Endothelial cell of umbilical vein (primary cell): Measurements from ENCODE around the gene DLGAP5. TPM values are rescaled to one million over a fixed set of nuclear protein-coding genes. Genes with fewer than 3 reads are reported as not detected.

ENCODE experiments used
- BruUV-seq: library from RNA; stranded (reverse); fragments of 400-500 nt; replicated peaks from 2 replicates; lab custom pipeline; 2021; lab: Mats Ljungman, UMichigan
- CTCF ChIA-PET: fragments of 300-600, 350-600 bp; sonication (Branson Sonifier 250); formaldehyde crosslinking; loops from one replicate; lab custom pipeline; 2021; ENCODE audit warnings: antibody characterized with exemption, inconsistent platforms; lab: Charles Lee
- POLR2A ChIA-PET: fragments of 300-600, 350-600 bp; sonication (Branson Sonifier 250); formaldehyde crosslinking; loops from one replicate; lab custom pipeline; 2021; ENCODE audit warnings: antibody characterized with exemption, inconsistent platforms; lab: Charles Lee
- DNase-seq: peaks from one replicate; pipeline ENCODE4 v3.0.0-alpha.2; 2011; ENCODE audit warnings: low read depth, low spot score
- FAIRE-seq: peaks from 2 replicates; lab custom pipeline; 2011; peaks lifted over from hg19 to GRCh38; lab: Jason Lieb, UNC
- H2AFZ ChIP-seq: 2 replicates; pipeline ENCODE4 v1.6.0; 2012; ENCODE audit warnings: low read depth, low read length, control low read depth, inconsistent platforms
- H3K27ac ChIP-seq: 2 replicates; pipeline ENCODE4 v1.5.1; 2011; ENCODE audit warnings: low read depth, mild to moderate bottlenecking, control low read depth, low read length, moderate library complexity; ENCODE audit not compliant: insufficient read depth
- H3K27me3 ChIP-seq, 2 experiments: 2 replicates each; pipeline versions ENCODE4 v1.6.0 to v1.6.1; 2011; ENCODE audit warnings: low read length in 2 of 2, mixed read lengths in 1 of 2; ENCODE audit not compliant: control insufficient read depth in 2 of 2, insufficient read depth in 2 of 2
- H3K36me3 ChIP-seq, 2 experiments: 2 replicates in 1 of 2; 3 replicates in 1 of 2; pipeline ENCODE4 v1.5.1; 2011; ENCODE audit warnings: low read length in 2 of 2, mild to moderate bottlenecking in 1 of 2, moderate library complexity in 1 of 2; ENCODE audit not compliant: control insufficient read depth in 2 of 2, insufficient read depth in 2 of 2; ENCODE audit errors: extremely low read depth in 1 of 2
- H3K4me1 ChIP-seq: 3 replicates; pipeline ENCODE4 v1.5.1; 2011; ENCODE audit warnings: mild to moderate bottlenecking, low read length; ENCODE audit not compliant: control insufficient read depth, insufficient read depth; ENCODE audit errors: extremely low read depth
- H3K4me2 ChIP-seq: 2 replicates; pipeline ENCODE4 v1.6.1; 2011; ENCODE audit warnings: low read length, control low read depth, mixed read lengths; ENCODE audit not compliant: insufficient read depth
- H3K4me3 ChIP-seq, 3 experiments: fragments of 200-600 bp in 1 of 3; sonication (generic), shearing (Covaris generic) in 1 of 3; replicated peaks in 1 of 3; 2 replicates each; pipeline ENCODE4 v1.5.1; 2011 to 2016; ENCODE audit warnings: control low read depth in 3 of 3, low read length in 3 of 3, mild to moderate bottlenecking in 2 of 3, inconsistent platforms in 1 of 3, low read depth in 1 of 3, moderate library complexity in 1 of 3; ENCODE audit not compliant: insufficient read depth in 1 of 3
- H3K79me2 ChIP-seq: 2 replicates; pipeline ENCODE4 v1.6.0; 2012; ENCODE audit warnings: low read length, inconsistent platforms; ENCODE audit not compliant: control insufficient read depth, insufficient read depth
- H3K9ac ChIP-seq: replicated peaks from 2 replicates; pipeline ENCODE3; 2011; ENCODE audit warnings: low read length, control low read depth; ENCODE audit not compliant: insufficient read depth; ENCODE audit errors: extremely low read depth
- H3K9me1 ChIP-seq: replicated peaks from 3 replicates; pipeline ENCODE4 v1.6.0; 2011; ENCODE audit warnings: mild to moderate bottlenecking, low read length; ENCODE audit not compliant: control insufficient read depth, insufficient read depth; ENCODE audit errors: extremely low read depth
- H3K9me3 ChIP-seq: replicated peaks from 2 replicates; pipeline ENCODE4 v1.5.1; 2012; ENCODE audit warnings: low read length, inconsistent platforms; ENCODE audit not compliant: control insufficient read depth, insufficient read depth
- H4K20me1 ChIP-seq: replicated peaks from 2 replicates; pipeline ENCODE3; 2011; ENCODE audit warnings: mild to moderate bottlenecking, low read length; ENCODE audit not compliant: control insufficient read depth, insufficient read depth; ENCODE audit errors: extremely low read depth
- FOS ChIP-seq: IDR thresholded peaks from 2 replicates; pipeline ENCODE4 v1.6.1; 2011; ENCODE audit warnings: mild to moderate bottlenecking, low read length, moderate library complexity, borderline replicate concordance; ENCODE audit not compliant: insufficient read depth
- GATA2 ChIP-seq: IDR thresholded peaks from 2 replicates; pipeline ENCODE4 v1.7.0; 2011; ENCODE audit warnings: low read depth, mild to moderate bottlenecking, moderate library complexity, mixed read lengths, low read length; ENCODE audit not compliant: insufficient read length, insufficient read depth
- POLR2A ChIP-seq: IDR thresholded peaks from 2 replicates; pipeline ENCODE4 v1.6.1; 2012; ENCODE audit warnings: low read depth, mild to moderate bottlenecking, control low read depth, low read length
- dilution Hi-C: fragments of 300-500 bp; cut with MboI; formaldehyde crosslinking; loops from one replicate; pipeline ENCODE4 v1.15.0; 2019; ENCODE audit warnings: low sequenced_read_pairs; ENCODE audit not compliant: extremely low pct_ligation_motif_present
- intact Hi-C: fragments of 100-400 bp; cut with micrococcal nuclease; formaldehyde crosslinking; loops from one replicate; pipeline ENCODE4 v1.10.0; 2022
- polyA plus RNA-seq, 4 experiments: library from polyadenylated mRNA; depleted of rRNA in 3 of 4; stranded (reverse) in 3 of 4; unstranded in 1 of 4; fragments of >200 nt; gene quantifications; 2 replicates each; pipeline versions ENCODE4 v1.2.1 to v1.2.3, GENCODE V29; 2011 to 2012; ENCODE audit warnings: missing spikeins in 1 of 4
- total RNA-seq: library from RNA; stranded (reverse); gene quantifications from 2 replicates; pipeline ENCODE4 v1.2.3, GENCODE V29; 2021
- TF ChIP-seq, protein P1 (sequence below), 2 donors: IDR thresholded peaks; 1 replicate in 1 of 2; 2 replicates in 1 of 2; pipeline ENCODE4 v1.5.1; 2011; ENCODE audit warnings: low read length in 2 of 2, mild to moderate bottlenecking in 2 of 2, moderate library complexity in 2 of 2, control low read depth in 1 of 2, inconsistent platforms in 1 of 2, low read depth in 1 of 2; ENCODE audit not compliant: insufficient read depth in 1 of 2; ENCODE audit errors: extremely low read depth in 1 of 2

Gene DLGAP5
- total and polyA plus RNA-seq, 2 donors (not counting 3 experiments of a cell fraction or from before 2014, with no cell fraction given) = 8.3 to 83.2 TPM

DNA sequence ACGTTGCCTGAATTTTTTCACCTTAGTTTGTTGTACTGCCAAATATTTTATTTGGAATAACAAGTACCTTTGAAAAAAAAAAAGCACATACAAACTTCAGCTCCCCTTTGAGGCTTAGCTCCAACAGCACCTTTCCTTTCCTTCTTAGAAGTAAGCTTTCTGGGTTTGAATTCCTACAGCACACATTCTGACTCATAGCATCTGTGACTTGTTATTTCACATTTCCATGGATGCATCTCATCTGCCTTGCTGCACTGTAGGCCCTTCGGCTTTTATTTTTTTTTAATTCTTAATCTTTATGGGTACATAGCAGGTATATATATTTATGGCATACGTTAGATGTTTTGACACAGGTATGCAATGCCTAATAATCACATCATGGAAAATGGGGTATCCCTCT, 55.1 kb downstream of the DLGAP5 start:
- CTCF ChIA-PET = interaction anchor here (0.8 to 3.6 kb wide), 2 partner anchors 24 to 46 kb away, joined by 5 to 24 read pairs; no protein-coding TSS in a partner anchor
- Histone ChIP-seq H3K9me3 (no peaks in the 10 kb centered on the region), H3K79me2 (peaks cover 2% of the 10 kb centered on the region), H3K9me1 (no peaks in the 10 kb centered on the region), H3K9ac (no peak overlapping the region), H3K36me3 (peaks cover 4 to 9% of the 10 kb centered on the region in 2 experiments), H3K4me3 (no peak overlapping the region), H3K27ac (no peak overlapping the region), H3K4me1 (peaks cover 13% of the 10 kb centered on the region), H4K20me1 (no peaks in the 10 kb centered on the region), H3K27me3 (no peaks in the 10 kb centered on the region), H2AFZ (no peak overlapping the region), H3K4me2 (no peak overlapping the region)
- dilution Hi-C loops = no loop called here
- TF ChIP-seq, protein P1, sequence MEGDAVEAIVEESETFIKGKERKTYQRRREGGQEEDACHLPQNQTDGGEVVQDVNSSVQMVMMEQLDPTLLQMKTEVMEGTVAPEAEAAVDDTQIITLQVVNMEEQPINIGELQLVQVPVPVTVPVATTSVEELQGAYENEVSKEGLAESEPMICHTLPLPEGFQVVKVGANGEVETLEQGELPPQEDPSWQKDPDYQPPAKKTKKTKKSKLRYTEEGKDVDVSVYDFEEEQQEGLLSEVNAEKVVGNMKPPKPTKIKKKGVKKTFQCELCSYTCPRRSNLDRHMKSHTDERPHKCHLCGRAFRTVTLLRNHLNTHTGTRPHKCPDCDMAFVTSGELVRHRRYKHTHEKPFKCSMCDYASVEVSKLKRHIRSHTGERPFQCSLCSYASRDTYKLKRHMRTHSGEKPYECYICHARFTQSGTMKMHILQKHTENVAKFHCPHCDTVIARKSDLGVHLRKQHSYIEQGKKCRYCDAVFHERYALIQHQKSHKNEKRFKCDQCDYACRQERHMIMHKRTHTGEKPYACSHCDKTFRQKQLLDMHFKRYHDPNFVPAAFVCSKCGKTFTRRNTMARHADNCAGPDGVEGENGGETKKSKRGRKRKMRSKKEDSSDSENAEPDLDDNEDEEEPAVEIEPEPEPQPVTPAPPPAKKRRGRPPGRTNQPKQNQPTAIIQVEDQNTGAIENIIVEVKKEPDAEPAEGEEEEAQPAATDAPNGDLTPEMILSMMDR (IDR thresholded peaks at IDR 0.05; ENCODE audit: extremely low read depth in 1 of 2, insufficient read depth in 1 of 2, low read depth in 1 of 2, low read length in 2 of 2) = no peak
- TF ChIP-seq FOS = peak; percentile 10
- BruUV-seq = no TSS peak
- DNase-seq (no peak), FAIRE-seq (no peak)
- POLR2A ChIA-PET = no interaction called here
- intact Hi-C loops = no loop called here

DNA sequence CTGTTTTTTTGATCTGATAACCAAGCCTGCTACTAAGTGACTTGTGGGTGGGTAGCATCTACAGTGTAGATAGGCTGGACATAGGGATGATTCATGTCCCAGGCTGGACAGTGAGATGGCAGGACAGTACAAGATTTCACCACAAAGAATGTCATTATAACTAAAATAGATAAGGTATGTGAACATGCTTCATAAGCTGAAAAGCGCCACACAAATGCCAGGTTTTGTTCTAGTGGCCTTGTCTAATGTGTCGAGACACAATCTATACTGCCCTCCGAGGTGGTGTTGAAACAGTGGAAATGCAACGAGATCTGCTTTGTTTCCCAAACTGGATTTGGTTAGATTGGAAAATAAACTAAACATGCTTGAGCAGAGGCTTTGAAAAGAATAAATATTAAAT, 58.0 kb downstream of the DLGAP5 start:
- Histone ChIP-seq H3K36me3 (no peaks in the 10 kb centered on the region), H4K20me1 (no peaks in the 10 kb centered on the region), H3K4me3 (no peak overlapping the region), H3K27ac (no peak overlapping the region), H3K4me2 (no peak overlapping the region), H3K9me3 (no peaks in the 10 kb centered on the region), H3K27me3 (no peaks in the 10 kb centered on the region), H3K4me1 (peaks cover 16% of the 10 kb centered on the region), H3K9me1 (no peaks in the 10 kb centered on the region), H2AFZ (no peak overlapping the region), H3K9ac (no peak overlapping the region), H3K79me2 (peaks cover 4% of the 10 kb centered on the region)
- ChIA-PET POLR2A (no interaction called here), CTCF (no interaction called here)
- intact Hi-C loops = no loop called here
- TF ChIP-seq GATA2 (no peak), POLR2A (no peak)
- TF ChIP-seq, protein P1 (IDR thresholded peaks at IDR 0.05; ENCODE audit: extremely low read depth in 1 of 2, insufficient read depth in 1 of 2, low read depth in 1 of 2, low read length in 2 of 2) = peak in 1 of 2 donors; percentile 38
- DNase-seq (peak; percentile 49), FAIRE-seq (no peak)
- dilution Hi-C loops = no loop called here
- BruUV-seq = no TSS peak
